IPS-18a (cell line): ENCODE results near the gene CAV3.

ENCODE experiments used
- H3K27ac ChIP-seq: one replicate; pipeline ENCODE4 v1.5.1; 2013; ENCODE audit warnings: low read length
- H3K27me3 ChIP-seq: one replicate; pipeline ENCODE4 v1.6.1; 2013; ENCODE audit warnings: mild to moderate bottlenecking, low read length; ENCODE audit not compliant: control insufficient read depth, insufficient read depth
- H3K36me3 ChIP-seq: one replicate; pipeline ENCODE4 v1.6.1; 2013; ENCODE audit warnings: low read depth, low read length; ENCODE audit not compliant: control insufficient read depth
- H3K4me1 ChIP-seq: one replicate; pipeline ENCODE4 v1.6.1; 2013; ENCODE audit warnings: low read depth, low read length; ENCODE audit not compliant: control insufficient read depth
- H3K4me3 ChIP-seq: one replicate; pipeline ENCODE4 v1.5.1; 2013; ENCODE audit warnings: low read length
- H3K9ac ChIP-seq: one replicate; pipeline ENCODE4 v1.6.1; 2013; ENCODE audit warnings: mild to moderate bottlenecking, low read length, moderate library complexity
- H3K9me3 ChIP-seq: one replicate; pipeline ENCODE4 v1.6.1; 2013; ENCODE audit warnings: low read depth, low read length; ENCODE audit not compliant: control insufficient read depth

The CAV3 gene

GRCh38 chr3:8755564-8756237 lies 22.1 kb downstream of the CAV3 start:
- no peaks in the 10 kb centered on the region for H3K36me3 ChIP-seq
- no peak overlapping the region for H3K4me3 ChIP-seq
- no peaks in the 10 kb centered on the region for H3K4me1 ChIP-seq
- no peak overlapping the region for H3K9ac ChIP-seq
- H3K27me3 ChIP-seq: no peaks in the 10 kb centered on the region
- H3K27ac ChIP-seq: no peak overlapping the region
- no peaks in the 10 kb centered on the region for H3K9me3 ChIP-seq

GRCh38 chr3:8756671-8757070 lies 23.1 kb downstream of the CAV3 start:
- H3K27ac ChIP-seq: no peak overlapping the region
- no peaks in the 10 kb centered on the region for H3K9me3 ChIP-seq
- no peaks in the 10 kb centered on the region for H3K36me3 ChIP-seq
- no peak overlapping the region for H3K9ac ChIP-seq
- no peaks in the 10 kb centered on the region for H3K4me1 ChIP-seq
- no peak overlapping the region for H3K4me3 ChIP-seq
- H3K27me3 ChIP-seq: no peaks in the 10 kb centered on the region

- Histone ChIP-seq H3K9ac (no peak overlapping the region), H3K4me3 (no peak overlapping the region), H3K4me1 (no peaks in the 10 kb centered on the region), H3K36me3 (no peaks in the 10 kb centered on the region), H3K27ac (no peak overlapping the region), H3K27me3 (no peaks in the 10 kb centered on the region), H3K9me3 (no peaks in the 10 kb centered on the region)
Observed at GRCh38 chr3:8757551-8758518, 24.2 kb downstream of the CAV3 start.

GRCh38 chr3:8759038-8759707 lies 25.6 kb downstream of the CAV3 start:
- Histone ChIP-seq H3K27ac (no peak overlapping the region), H3K27me3 (no peaks in the 10 kb centered on the region), H3K4me1 (no peaks in the 10 kb centered on the region), H3K9ac (no peak overlapping the region), H3K4me3 (no peak overlapping the region), H3K36me3 (no peaks in the 10 kb centered on the region), H3K9me3 (no peaks in the 10 kb centered on the region)

- no peak overlapping the region for H3K4me3 ChIP-seq
- H3K4me1 ChIP-seq: no peaks in the 10 kb centered on the region
- no peaks in the 10 kb centered on the region for H3K36me3 ChIP-seq
- H3K27ac ChIP-seq: no peak overlapping the region
- H3K9ac ChIP-seq: no peak overlapping the region
- H3K9me3 ChIP-seq: no peaks in the 10 kb centered on the region
- no peaks in the 10 kb centered on the region for H3K27me3 ChIP-seq
Observed at GRCh38 chr3:8760091-8760490, 26.5 kb downstream of the CAV3 start.

GRCh38 chr3:8760506-8760905 lies 26.9 kb downstream of the CAV3 start:
- no peak overlapping the region for H3K9ac ChIP-seq
- no peaks in the 10 kb centered on the region for H3K27me3 ChIP-seq
- no peak overlapping the region for H3K4me3 ChIP-seq
- H3K27ac ChIP-seq: no peak overlapping the region
- no peaks in the 10 kb centered on the region for H3K36me3 ChIP-seq
- no peaks in the 10 kb centered on the region for H3K9me3 ChIP-seq
- H3K4me1 ChIP-seq: no peaks in the 10 kb centered on the region

GRCh38 chr3:8761866-8762265 lies 28.3 kb downstream of the CAV3 start:
- no peaks in the 10 kb centered on the region for H3K9me3 ChIP-seq
- H3K4me1 ChIP-seq: no peaks in the 10 kb centered on the region
- H3K36me3 ChIP-seq: no peaks in the 10 kb centered on the region
- peaks cover 6% of the 10 kb centered on the region for H3K27me3 ChIP-seq
- H3K27ac ChIP-seq: no peak overlapping the region
- no peak overlapping the region for H3K9ac ChIP-seq
- H3K4me3 ChIP-seq: no peak overlapping the region

GRCh38 chr3:8762607-8763377 lies 29.2 kb downstream of the CAV3 start:
- no peak overlapping the region for H3K27ac ChIP-seq
- H3K36me3 ChIP-seq: no peaks in the 10 kb centered on the region
- H3K9me3 ChIP-seq: no peaks in the 10 kb centered on the region
- H3K9ac ChIP-seq: no peak overlapping the region
- H3K27me3 ChIP-seq: peaks cover 16% of the 10 kb centered on the region
- no peak overlapping the region for H3K4me3 ChIP-seq
- no peaks in the 10 kb centered on the region for H3K4me1 ChIP-seq

- Histone ChIP-seq H3K36me3 (no peaks in the 10 kb centered on the region), H3K4me3 (no peak overlapping the region), H3K4me1 (peaks cover 1% of the 10 kb centered on the region), H3K9ac (no peak overlapping the region), H3K27ac (no peak overlapping the region), H3K27me3 (peaks cover 32% of the 10 kb centered on the region), H3K9me3 (no peaks in the 10 kb centered on the region)
Observed at GRCh38 chr3:8764528-8764927, 30.9 kb downstream of the CAV3 start.

GRCh38 chr3:8765528-8765927 lies 31.9 kb downstream of the CAV3 start:
- Histone ChIP-seq H3K4me3 (no peak overlapping the region), H3K27me3 (peaks cover 42% of the 10 kb centered on the region), H3K36me3 (no peaks in the 10 kb centered on the region), H3K4me1 (peaks cover 11% of the 10 kb centered on the region), H3K9ac (no peak overlapping the region), H3K9me3 (no peaks in the 10 kb centered on the region), H3K27ac (no peak overlapping the region)

- Histone ChIP-seq H3K4me1 (peaks cover 12% of the 10 kb centered on the region), H3K36me3 (no peaks in the 10 kb centered on the region), H3K4me3 (no peak overlapping the region), H3K27ac (no peak overlapping the region), H3K9ac (no peak overlapping the region), H3K9me3 (no peaks in the 10 kb centered on the region), H3K27me3 (peaks cover 47% of the 10 kb centered on the region)
Observed at GRCh38 chr3:8766148-8766547, 32.5 kb downstream of the CAV3 start.
